GM18511 (cell line): ENCODE data around the gene CEP20.
"Not testable (repeated sequence)": the region's sequence is repeated elsewhere in the genome, so short reads cannot be mapped to it uniquely, and the experiment has no call there.

Experiments used
- ATAC-seq: cut with Tn5 transposase; IDR thresholded peaks from one replicate; pipeline ENCODE4 v1.9.1; 2021; ENCODE audit warnings: mild to moderate bottlenecking, moderate library complexity; ENCODE audit not compliant: unreplicated experiment

CEP20 gene

GRCh38 chr16:15864939-15865338 lies 23.5 kb downstream of the CEP20 start:
- ATAC-seq: no peak

GRCh38 chr16:15861996-15862395 lies 26.4 kb downstream of the CEP20 start:
- no peak for ATAC-seq

GRCh38 chr16:15858921-15859668 lies 29.3 kb downstream of the CEP20 start:
- ATAC-seq: no peak

GRCh38 chr16:15857724-15858560 lies 30.5 kb downstream of the CEP20 start:
- ATAC-seq: no peak

DNA sequence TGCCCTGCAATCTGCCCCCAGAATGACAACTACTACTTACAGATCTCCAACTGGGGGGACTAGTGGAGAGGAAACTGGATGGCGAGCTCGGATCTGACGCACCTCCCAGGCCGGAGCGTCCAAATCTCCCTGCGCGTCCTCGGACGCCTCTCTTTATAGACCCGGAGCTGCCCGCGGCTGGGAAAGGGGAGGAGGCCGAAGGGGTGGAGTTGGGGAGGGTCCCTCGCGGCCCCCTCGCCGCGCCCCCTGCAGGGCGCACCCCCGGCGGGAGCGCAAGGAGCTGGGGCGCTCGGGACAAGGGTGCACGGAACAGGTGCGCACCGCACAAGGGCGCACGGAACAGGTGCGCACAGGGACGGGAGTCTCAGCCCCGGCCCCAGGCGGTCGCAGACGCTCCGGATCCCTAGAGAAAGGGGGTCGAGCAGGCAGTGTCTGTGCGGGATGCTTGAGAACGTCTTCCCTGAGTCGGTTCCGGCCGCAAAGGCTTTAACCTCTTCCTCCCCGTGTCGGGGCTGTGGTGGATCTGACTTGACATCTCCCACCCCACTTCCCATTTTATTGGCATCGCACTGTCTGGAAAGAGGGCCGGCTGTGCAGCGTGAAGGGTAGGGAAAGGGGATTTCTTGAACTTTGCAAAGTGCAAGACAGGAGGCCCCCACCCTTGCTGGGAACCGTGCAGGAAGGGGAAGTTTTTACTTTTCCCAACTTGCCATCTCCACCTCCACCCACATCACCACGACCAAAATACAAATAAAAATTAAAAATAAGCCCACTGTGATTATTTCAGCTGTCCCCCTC lies 31.3 kb downstream of the CEP20 start, which contains the start of gene MYH11:
TSS of gene MYH11 (minus strand) at position 128 of the 798 bp plus-strand sequence. CDS start 18,776 bp downstream, outside the sequence.
- ATAC-seq: no peak

- ATAC-seq: no peak
Observed at GRCh38 chr16:15856182-15856581, 32.2 kb downstream of the CEP20 start.

DNA sequence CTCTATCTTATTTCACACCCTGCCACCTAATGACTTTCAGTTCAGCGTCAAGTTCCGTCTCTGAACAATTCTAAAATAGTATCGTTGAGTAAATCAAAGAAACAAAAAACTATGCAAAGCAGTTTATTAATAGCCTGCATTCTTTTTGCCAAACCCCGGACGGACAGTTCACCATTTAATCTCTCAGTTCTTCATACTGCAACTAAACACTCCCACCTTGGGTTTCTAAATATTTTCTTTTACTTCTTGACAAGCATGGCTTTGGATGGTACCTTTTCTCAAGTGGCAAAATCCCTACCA lies 32.7 kb downstream of the CEP20 start:
- peak; percentile 87 for ATAC-seq

GRCh38 chr16:15854906-15855703 lies 33.3 kb downstream of the CEP20 start:
- ATAC-seq: peak; percentile 33

DNA sequence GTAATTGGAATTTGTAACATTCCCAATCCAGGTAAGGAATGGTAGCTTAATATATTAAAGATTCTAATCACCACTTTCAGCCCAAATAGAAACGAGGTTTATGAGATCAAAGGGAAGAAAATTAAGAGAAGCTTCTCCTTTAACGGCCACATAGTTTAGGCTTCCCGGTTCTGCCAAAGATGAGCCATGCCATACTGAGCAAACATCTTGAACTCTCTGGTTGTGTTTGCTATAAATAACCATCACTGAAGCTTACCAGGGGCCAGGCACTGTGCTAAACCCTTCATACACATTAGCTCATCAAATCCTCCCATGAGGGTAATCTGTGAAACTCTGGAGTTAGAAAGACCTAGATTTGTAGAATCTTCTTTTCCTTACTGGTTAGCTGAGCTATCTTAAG lies 34.3 kb downstream of the CEP20 start:
- ATAC-seq: no peak

- no peak for ATAC-seq
Observed at GRCh38 chr16:15853021-15853420, 35.4 kb downstream of the CEP20 start.

GRCh38 chr16:15850555-15850954 lies 37.8 kb downstream of the CEP20 start:
- ATAC-seq: not testable (repeated sequence)

GRCh38 chr16:15849209-15849981 lies 39.0 kb downstream of the CEP20 start:
- no peak for ATAC-seq

- no peak for ATAC-seq
Observed at GRCh38 chr16:15847611-15848175, 40.7 kb downstream of the CEP20 start.

DNA sequence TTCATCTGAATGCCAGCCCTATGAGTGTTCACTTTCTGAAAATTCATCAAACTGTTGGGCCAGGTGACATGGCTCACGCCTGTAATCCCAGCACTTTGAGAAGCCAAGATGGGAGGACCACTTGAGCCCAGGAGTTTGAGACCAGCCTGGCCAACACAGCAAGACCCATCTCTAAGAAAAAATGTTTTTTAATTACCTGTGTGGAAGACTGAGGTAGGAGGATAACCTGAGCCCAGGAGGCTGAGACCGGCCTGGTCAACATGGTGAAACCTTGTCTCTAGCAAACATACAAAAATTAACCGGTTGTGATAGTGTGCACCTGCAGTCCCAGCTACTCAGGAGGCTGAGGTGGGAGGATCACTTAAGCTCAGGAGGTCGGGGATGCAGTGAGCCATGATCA lies 41.9 kb downstream of the CEP20 start:
- no peak for ATAC-seq

GRCh38 chr16:15843635-15844279 lies 44.6 kb downstream of the CEP20 start:
- no peak for ATAC-seq

- not testable (repeated sequence) for ATAC-seq
Observed at GRCh38 chr16:15839204-15839603, 49.2 kb downstream of the CEP20 start.

DNA sequence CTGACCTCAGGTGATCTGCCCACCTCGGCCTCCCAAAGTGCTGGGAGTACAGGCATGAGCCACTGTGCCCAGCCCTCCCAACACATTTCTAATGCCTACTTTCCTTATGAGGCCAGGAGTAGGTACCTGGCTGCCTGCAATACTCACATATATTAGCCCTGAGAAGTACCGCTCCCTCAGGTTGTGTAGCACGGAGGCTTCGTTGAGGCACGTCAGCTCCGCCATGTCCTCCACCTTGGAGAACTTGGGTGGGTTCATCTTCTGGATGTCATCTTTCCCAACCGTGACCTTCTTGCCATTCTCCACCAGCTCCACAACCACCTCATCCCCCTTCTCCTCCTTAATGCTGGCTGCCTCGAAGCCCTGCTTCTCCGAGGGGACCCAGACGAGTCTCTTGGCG lies 50.6 kb downstream of the CEP20 start:
- ATAC-seq: no peak

DNA sequence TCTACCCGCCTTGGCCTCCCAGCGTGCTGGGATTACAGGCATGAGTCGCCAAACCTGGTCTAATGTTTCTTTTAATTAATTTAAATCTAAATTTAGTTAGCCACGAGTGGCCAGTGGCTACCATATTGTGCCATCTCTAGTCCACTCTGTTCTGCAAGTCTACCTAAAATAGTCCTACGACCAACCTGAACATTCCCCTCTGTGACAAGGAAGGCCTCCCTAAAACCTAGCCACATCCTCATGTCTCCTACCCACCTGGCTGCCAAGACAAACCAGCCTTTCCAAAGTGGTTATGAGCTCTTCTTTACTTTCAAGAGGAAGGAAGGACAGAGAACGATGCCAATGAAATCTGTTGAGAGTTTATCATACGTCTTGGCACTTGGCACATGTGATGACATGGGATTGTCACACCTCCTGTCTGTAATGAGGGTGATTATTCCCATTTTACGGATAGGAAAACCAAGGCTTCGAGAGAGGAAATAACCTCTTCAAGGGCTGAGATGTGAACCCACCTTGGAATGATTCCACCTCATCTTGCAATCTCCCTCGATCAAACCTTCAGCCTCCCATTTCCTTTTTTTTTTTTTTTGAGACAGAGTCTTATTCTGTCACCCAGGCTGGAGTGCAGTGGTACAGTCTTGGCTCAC lies 51.3 kb downstream of the CEP20 start:
- no peak for ATAC-seq

GRCh38 chr16:15836074-15836473 lies 52.3 kb downstream of the CEP20 start:
- ATAC-seq: no peak
